Neural progenitor cell (in vitro differentiated cells): ENCODE results near the gene FAM151A. TPM values are rescaled to one million over a fixed set of nuclear protein-coding genes. Genes with fewer than 3 reads are reported as not detected.

Experiments used
- DNase-seq: peaks from one replicate; pipeline ENCODE4 v3.0.0-alpha.2; 2016; ENCODE audit warnings: low spot score
- H2AFZ ChIP-seq: fragments of 200-600 bp; sonication (generic); replicated peaks from 2 replicates; pipeline ENCODE4 v1.6.1; 2016; ENCODE audit warnings: antibody characterized with exemption
- H3F3A ChIP-seq: fragments of 200-600 bp; sonication (generic); 2 replicates; pipeline ENCODE4 v1.6.1; 2016; ENCODE audit warnings: antibody characterized with exemption, low read depth
- H3K27ac ChIP-seq: fragments of 200-600 bp; sonication (generic); 2 replicates; pipeline ENCODE4 v1.5.1; 2016; ENCODE audit warnings: mild to moderate bottlenecking
- H3K27me3 ChIP-seq: fragments of 200-600 bp; sonication (generic); 2 replicates; pipeline ENCODE4 v1.6.1; 2016; ENCODE audit warnings: mild to moderate bottlenecking, moderate library complexity
- H3K36me3 ChIP-seq: fragments of 200-600 bp; sonication (generic); 2 replicates; pipeline ENCODE4 v1.5.1; 2016
- H3K4me1 ChIP-seq: fragments of 200-600 bp; sonication (generic); 2 replicates; pipeline ENCODE4 v1.6.1; 2016; ENCODE audit warnings: mixed run types
- H3K4me2 ChIP-seq: fragments of 200-600 bp; sonication (generic); 2 replicates; pipeline ENCODE4 v1.6.1; 2016
- H3K4me3 ChIP-seq: fragments of 200-600 bp; sonication (generic); 2 replicates; pipeline ENCODE4 v1.5.1; 2016
- H3K79me2 ChIP-seq: fragments of 200-600 bp; sonication (generic); 2 replicates; pipeline ENCODE4 v1.6.1; 2016; ENCODE audit warnings: low read depth
- H3K9ac ChIP-seq: fragments of 200-600 bp; sonication (generic); 2 replicates; pipeline ENCODE4 v1.6.1; 2016
- H3K9me3 ChIP-seq: fragments of 200-600 bp; sonication (generic); 2 replicates; pipeline ENCODE4 v1.5.1; 2016; ENCODE audit warnings: low read depth
- H4K20me1 ChIP-seq: fragments of 200-600 bp; sonication (generic); 2 replicates; pipeline ENCODE4 v1.6.1; 2016; ENCODE audit warnings: low read depth
- H3K27ac Mint-ChIP-seq: 3 replicates; pipeline ENCODE4 v1.8.0; 2021; ENCODE audit warnings: mixed read lengths
- H3K27me3 Mint-ChIP-seq: 2 replicates; pipeline ENCODE4 v1.8.0; 2022; ENCODE audit warnings: low read depth, mild to moderate bottlenecking, inconsistent platforms, moderate library complexity, mixed read lengths; ENCODE audit not compliant: insufficient read depth
- H3K36me3 Mint-ChIP-seq: 3 replicates; pipeline ENCODE4 v1.8.0; 2021; ENCODE audit warnings: mixed read lengths
- H3K4me1 Mint-ChIP-seq: 3 replicates; pipeline ENCODE4 v1.8.0; 2021; ENCODE audit warnings: mixed read lengths
- H3K4me3 Mint-ChIP-seq: 3 replicates; pipeline ENCODE4 v1.8.0; 2021; ENCODE audit warnings: mild to moderate bottlenecking, moderate library complexity, mixed read lengths
- H3K9me3 Mint-ChIP-seq: 3 replicates; pipeline ENCODE4 v1.8.0; 2020; ENCODE audit warnings: mixed read lengths
- EZH2 ChIP-seq: fragments of 200-600 bp; sonication (generic); IDR thresholded peaks from 2 replicates; pipeline ENCODE4 v1.6.1; 2017; ENCODE audit warnings: antibody characterized with exemption, mild to moderate bottlenecking, moderate library complexity
- EZH2phosphoT487 ChIP-seq: fragments of 200-600 bp; sonication (generic); IDR thresholded peaks from 2 replicates; pipeline ENCODE4 v1.6.1; 2017; ENCODE audit warnings: antibody characterized with exemption
- total RNA-seq: library from RNA; depleted of rRNA; stranded (reverse); fragments of >200 nt; gene quantifications from 2 replicates; pipeline ENCODE4 v1.2.3, GENCODE V29; 2015; ENCODE audit warnings: low replicate concordance
- TF ChIP-seq, protein P1 (sequence below): fragments of 200-600 bp; sonication (generic); IDR thresholded peaks from 2 replicates; pipeline ENCODE4 v1.5.1; 2017; ENCODE audit warnings: antibody characterized with exemption, mild to moderate bottlenecking

FAM151A gene
- total RNA-seq, 1 donor from 2014 or later = not detected

DNA sequence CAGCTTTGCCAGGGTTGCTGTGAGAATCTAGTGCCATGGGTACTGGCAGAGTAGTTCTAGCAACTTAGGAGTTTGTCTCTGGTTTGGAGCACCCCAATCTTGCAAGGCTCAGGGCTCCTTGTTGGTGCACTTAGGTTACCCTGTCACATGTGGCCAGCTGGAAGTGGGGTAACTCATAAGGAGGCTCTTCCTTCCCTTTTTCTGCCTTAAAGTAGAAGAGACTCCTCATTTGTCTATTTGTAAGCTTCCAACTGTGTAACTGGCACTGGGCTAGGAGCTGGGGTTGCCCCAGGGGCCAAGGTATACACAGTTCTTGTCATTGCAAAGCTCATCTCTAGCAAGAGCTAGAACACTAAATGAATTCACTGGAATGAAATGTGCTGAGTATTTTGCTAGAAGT, 28.8 kb upstream of the FAM151A start:
- H3K36me3 Mint-ChIP-seq = no peaks in the 10 kb centered on the region
- H3K4me2 ChIP-seq = no peak overlapping the region
- no peak overlapping the region for H3K27ac ChIP-seq
- no peaks in the 10 kb centered on the region for H3K36me3 ChIP-seq
- no peak overlapping the region for H2AFZ ChIP-seq
- TF ChIP-seq EZH2phosphoT487 = no peak
- TF ChIP-seq, protein P1, sequence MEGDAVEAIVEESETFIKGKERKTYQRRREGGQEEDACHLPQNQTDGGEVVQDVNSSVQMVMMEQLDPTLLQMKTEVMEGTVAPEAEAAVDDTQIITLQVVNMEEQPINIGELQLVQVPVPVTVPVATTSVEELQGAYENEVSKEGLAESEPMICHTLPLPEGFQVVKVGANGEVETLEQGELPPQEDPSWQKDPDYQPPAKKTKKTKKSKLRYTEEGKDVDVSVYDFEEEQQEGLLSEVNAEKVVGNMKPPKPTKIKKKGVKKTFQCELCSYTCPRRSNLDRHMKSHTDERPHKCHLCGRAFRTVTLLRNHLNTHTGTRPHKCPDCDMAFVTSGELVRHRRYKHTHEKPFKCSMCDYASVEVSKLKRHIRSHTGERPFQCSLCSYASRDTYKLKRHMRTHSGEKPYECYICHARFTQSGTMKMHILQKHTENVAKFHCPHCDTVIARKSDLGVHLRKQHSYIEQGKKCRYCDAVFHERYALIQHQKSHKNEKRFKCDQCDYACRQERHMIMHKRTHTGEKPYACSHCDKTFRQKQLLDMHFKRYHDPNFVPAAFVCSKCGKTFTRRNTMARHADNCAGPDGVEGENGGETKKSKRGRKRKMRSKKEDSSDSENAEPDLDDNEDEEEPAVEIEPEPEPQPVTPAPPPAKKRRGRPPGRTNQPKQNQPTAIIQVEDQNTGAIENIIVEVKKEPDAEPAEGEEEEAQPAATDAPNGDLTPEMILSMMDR = no peak
- TF ChIP-seq EZH2 = no peak
- H3K27me3 Mint-ChIP-seq = peaks cover 3% of the 10 kb centered on the region
- H3K4me3 ChIP-seq = no peak overlapping the region
- no peaks in the 10 kb centered on the region for H3K27me3 ChIP-seq
- H3F3A ChIP-seq = no peaks in the 10 kb centered on the region
- H3K4me1 ChIP-seq = no peaks in the 10 kb centered on the region
- no peak overlapping the region for H3K4me3 Mint-ChIP-seq
- H3K4me1 Mint-ChIP-seq = no peaks in the 10 kb centered on the region
- H3K9me3 Mint-ChIP-seq = no peaks in the 10 kb centered on the region
- H3K27ac Mint-ChIP-seq = no peak overlapping the region
- no peaks in the 10 kb centered on the region for H3K9me3 ChIP-seq
- H3K79me2 ChIP-seq = no peaks in the 10 kb centered on the region
- no peak for DNase-seq
- no peaks in the 10 kb centered on the region for H4K20me1 ChIP-seq
- no peak overlapping the region for H3K9ac ChIP-seq

DNA sequence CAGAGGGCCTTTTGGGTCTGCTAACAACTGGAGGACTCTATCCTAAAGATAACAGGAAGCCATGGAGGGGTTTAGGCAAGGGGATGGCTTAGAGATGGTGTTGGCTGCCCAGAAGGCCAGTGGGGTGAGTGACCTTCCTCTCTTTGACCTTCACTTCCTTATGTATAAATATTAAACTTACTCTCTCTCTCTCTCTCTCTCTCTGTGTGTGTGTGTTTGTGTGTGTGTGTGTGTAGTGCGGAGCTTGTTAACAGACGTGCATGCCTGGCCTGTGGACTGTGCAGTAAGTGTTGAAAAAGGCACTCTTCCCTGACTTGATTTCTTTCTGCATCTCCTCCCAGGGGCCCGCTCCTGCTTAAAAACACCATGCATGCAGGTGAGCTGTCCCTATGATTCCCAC, 28.3 kb upstream of the FAM151A start:
- Histone ChIP-seq H3K4me2 (no peak overlapping the region), H3F3A (no peaks in the 10 kb centered on the region), H3K27me3 (no peaks in the 10 kb centered on the region), H3K79me2 (no peaks in the 10 kb centered on the region), H2AFZ (no peak overlapping the region), H4K20me1 (no peaks in the 10 kb centered on the region), H3K9me3 (no peaks in the 10 kb centered on the region), H3K4me3 (no peak overlapping the region), H3K36me3 (no peaks in the 10 kb centered on the region), H3K4me1 (no peaks in the 10 kb centered on the region), H3K27ac (no peak overlapping the region), H3K9ac (no peak overlapping the region)
- no peak overlapping the region for H3K27ac Mint-ChIP-seq
- H3K9me3 Mint-ChIP-seq = no peaks in the 10 kb centered on the region
- no peak for TF ChIP-seq EZH2phosphoT487
- no peak for DNase-seq
- H3K27me3 Mint-ChIP-seq = peaks cover 3% of the 10 kb centered on the region
- H3K4me1 Mint-ChIP-seq = no peaks in the 10 kb centered on the region
- no peak overlapping the region for H3K4me3 Mint-ChIP-seq
- no peaks in the 10 kb centered on the region for H3K36me3 Mint-ChIP-seq

DNA sequence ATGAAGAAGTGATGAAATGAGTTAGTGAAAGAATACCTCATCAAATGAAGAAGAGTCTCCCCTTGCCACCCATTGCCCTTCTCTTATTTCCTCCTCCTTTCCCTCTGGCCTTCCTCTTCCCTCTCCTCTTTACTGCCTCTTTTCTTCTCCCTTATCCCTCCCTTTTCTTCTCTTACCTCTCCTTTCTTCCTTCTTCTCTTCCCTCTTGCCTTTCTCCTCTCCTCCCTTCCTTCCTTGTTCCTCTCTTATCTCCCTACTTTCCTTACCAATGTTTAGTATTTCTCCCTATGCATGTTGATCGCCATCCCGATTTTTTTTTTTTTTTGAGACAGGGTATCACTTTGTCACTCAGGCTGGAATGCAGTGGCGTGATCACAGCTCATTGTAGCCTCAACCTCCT, 27.1 kb upstream of the FAM151A start:
- Histone ChIP-seq H3K79me2 (no peaks in the 10 kb centered on the region), H4K20me1 (no peaks in the 10 kb centered on the region), H3K27me3 (no peaks in the 10 kb centered on the region), H3K9me3 (no peaks in the 10 kb centered on the region), H3K4me3 (no peak overlapping the region), H3K9ac (no peak overlapping the region), H3K36me3 (no peaks in the 10 kb centered on the region), H2AFZ (no peak overlapping the region), H3K27ac (no peak overlapping the region), H3F3A (no peaks in the 10 kb centered on the region), H3K4me2 (no peak overlapping the region), H3K4me1 (no peaks in the 10 kb centered on the region)
- Mint-ChIP-seq H3K27me3 (peaks cover 3% of the 10 kb centered on the region), H3K4me3 (no peak overlapping the region), H3K4me1 (no peaks in the 10 kb centered on the region), H3K27ac (no peak overlapping the region), H3K36me3 (no peaks in the 10 kb centered on the region), H3K9me3 (no peaks in the 10 kb centered on the region)
- TF ChIP-seq EZH2phosphoT487 (no peak), EZH2 (no peak)
- TF ChIP-seq, protein P1 = no peak
- no peak for DNase-seq

DNA sequence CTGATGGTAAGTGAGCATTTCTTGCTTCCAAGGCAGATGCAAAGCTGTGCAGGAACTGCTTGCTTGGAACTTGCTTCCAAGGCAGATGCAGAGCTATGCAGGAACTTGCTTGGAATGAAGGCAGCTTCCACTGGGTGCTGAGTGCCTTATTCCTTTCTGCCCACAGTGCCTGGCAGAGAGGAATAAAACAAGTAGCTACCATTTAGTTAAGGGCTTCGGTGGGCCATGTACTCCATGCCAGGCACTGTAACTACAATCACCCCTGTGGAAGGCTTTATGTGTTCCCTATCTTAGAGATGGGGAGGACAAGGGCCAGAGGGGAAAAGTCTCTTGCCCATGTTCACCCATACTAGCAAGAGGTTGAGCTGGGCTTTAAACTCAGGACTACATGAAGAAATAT, 26.6 kb upstream of the FAM151A start:
- H3K4me1 ChIP-seq = no peaks in the 10 kb centered on the region
- DNase-seq = no peak
- Mint-ChIP-seq H3K27me3 (peaks cover 3% of the 10 kb centered on the region), H3K4me1 (no peaks in the 10 kb centered on the region), H3K9me3 (no peaks in the 10 kb centered on the region), H3K36me3 (no peaks in the 10 kb centered on the region), H3K4me3 (no peak overlapping the region), H3K27ac (no peak overlapping the region)
- no peak overlapping the region for H3K4me2 ChIP-seq
- H3K9ac ChIP-seq = no peak overlapping the region
- no peaks in the 10 kb centered on the region for H3K9me3 ChIP-seq
- no peak overlapping the region for H2AFZ ChIP-seq
- no peaks in the 10 kb centered on the region for H3F3A ChIP-seq
- no peak overlapping the region for H3K27ac ChIP-seq
- H3K4me3 ChIP-seq = no peak overlapping the region
- H3K36me3 ChIP-seq = no peaks in the 10 kb centered on the region
- no peaks in the 10 kb centered on the region for H3K27me3 ChIP-seq
- H3K79me2 ChIP-seq = no peaks in the 10 kb centered on the region
- no peaks in the 10 kb centered on the region for H4K20me1 ChIP-seq
- TF ChIP-seq EZH2phosphoT487 (no peak), EZH2 (no peak)
- TF ChIP-seq, protein P1 = no peak
